ENCODE results near the gene RPL41. TPM values are rescaled to one million over a fixed set of nuclear protein-coding genes. Genes with fewer than 3 reads are reported as not detected.
A peak's percentile ranks its signal among the peaks of the same experiment; 100 is the strongest.

RPL41 gene
- total and polyA plus RNA-seq, 9 of the 15 experiments (the other 6 are each of a cell fraction or from before 2014, with no cell fraction given): 3,403 to 11,276 (median 5,604) TPM

- TF ChIP-seq SMARCC2 (IDR thresholded peaks at IDR 0.05; ENCODE audit: low read depth) (no peak), E4F1 (CRISPR knock-in tag; IDR thresholded peaks at IDR 0.05; ENCODE audit: borderline replicate concordance) (no peak)
Observed at GRCh38 chr12:56159482-56160192, 43.2 kb downstream of the RPL41 start (continued).

GRCh38 chr12:56160193-56160763 lies 43.8 kb downstream of the RPL41 start:
- intact Hi-C loops (cut with micrococcal nuclease) (no loop called here), in situ Hi-C loops (cut with MboI) (no loop called here)
- CTCF ChIA-PET (ENCODE audit: low intra/inter-chr PET ratio): no interaction called here
- Histone ChIP-seq H3K9ac (ENCODE audit: insufficient read depth in 1 of 2, low read depth in 2 of 2, low read length in 2 of 2) (peak overlapping the region; percentile 67 to 98; a peak in 3 of 4 replicates), H3K4me2 (ENCODE audit: insufficient read depth, low read length) (peak overlapping the region; percentile 80), H2AFZ (ENCODE audit: low read depth, low read length) (no peak overlapping the region), H3K27me3 (ENCODE audit: control insufficient read depth in 2 of 2, insufficient read depth in 2 of 2, low read length in 2 of 2) (no peaks in the 10 kb centered on the region), H3K4me1 (replicated peaks in 1 of 2; ENCODE audit: control insufficient read depth in 2 of 2, insufficient read depth in 2 of 2, low read length in 2 of 2) (peaks cover 25 to 34% of the 10 kb centered on the region in 2 experiments; a peak in 4 of 5 replicates), H3K9me3 (replicated peaks; ENCODE audit: control insufficient read depth, insufficient read depth, low read depth, low read length) (no peaks in the 10 kb centered on the region), H3K27ac (ENCODE audit: extremely low read depth, low read depth, low read length) (peak overlapping the region; percentile 98; the same call in 2 of the 3 replicates), H3K4me3 (peak overlapping the region; percentile 90; the same call in 1 of the 2 replicates), H3K79me2 (ENCODE audit: control insufficient read depth, insufficient read depth, low read length) (peaks cover 40% of the 10 kb centered on the region), H3K36me3 (ENCODE audit: control insufficient read depth, insufficient read depth, low read length) (peaks cover 72% of the 10 kb centered on the region), H3K9me1 (ENCODE audit: control insufficient read depth, insufficient read depth, low read length) (peaks cover 3% of the 10 kb centered on the region), H4K20me1 (replicated peaks; ENCODE audit: control insufficient read depth, insufficient read depth, low read length) (peaks cover 34% of the 10 kb centered on the region; the same call in 1 of the 2 replicates)
- no peak for FAIRE-seq
- no peak for ATAC-seq
- 76% methylated on average over 7 of the region's 7 CpGs for WGBS (ENCODE audit: insufficient coverage, low coverage, missing lambda C conversion rate)
- BruUV-seq (replicated peaks): no TSS peak
- DNase-seq (ENCODE audit: extremely low read depth in 1 of 4, low spot score in 3 of 4): no peak
- POLR2A ChIA-PET: interaction anchor here (0.6 to 8.9 kb wide), 17 partner anchors 9 to 460 kb away, joined by 3 to 124 read pairs (median 7); partner anchors contain the start of genes ESYT1, MYL6B, RNF41 and RPL41
- TF ChIP-seq RBFOX2 (IDR thresholded peaks at IDR 0.05; ENCODE audit: low read depth, low read length) (peak; percentile 74), UBTF (IDR thresholded peaks at IDR 0.05; ENCODE audit: borderline replicate concordance in 1 of 2, low read depth in 2 of 2, low read length in 2 of 2) (no peak)

Measured in K562 (cell line).